Liver (tissue), 9 donors: ENCODE data around the gene CDH23. TPM values are rescaled to one million over a fixed set of nuclear protein-coding genes. Genes with fewer than 3 reads are reported as not detected.

Experiments
- DNase-seq: peaks from one replicate; pipeline ENCODE4 v3.0.0-alpha.2; 2017; ENCODE audit warnings: low spot score
- H3K27ac ChIP-seq, 2 donors: one replicate each; pipeline ENCODE4 v1.7.0; 2013; ENCODE audit warnings: inconsistent platforms in 2 of 2, low read length in 2 of 2, control low read depth in 1 of 2, low read depth in 1 of 2, mild to moderate bottlenecking in 1 of 2
- H3K27me3 ChIP-seq, 4 donors: one replicate each; pipeline versions ENCODE4 v1.6.1 to v1.7.0; 2013; ENCODE audit warnings: low read length in 3 of 4, inconsistent platforms in 1 of 4, mild to moderate bottlenecking in 1 of 4, moderate library complexity in 1 of 4; ENCODE audit not compliant: control insufficient read depth in 4 of 4, insufficient read depth in 4 of 4
- H3K36me3 ChIP-seq, 4 donors: one replicate each; pipeline versions ENCODE4 v1.6.1 to v1.7.0; 2013; ENCODE audit warnings: low read length in 3 of 4, mild to moderate bottlenecking in 3 of 4, low read depth in 1 of 4, moderate library complexity in 1 of 4; ENCODE audit not compliant: control insufficient read depth in 4 of 4, insufficient read depth in 3 of 4
- H3K4me1 ChIP-seq, 4 donors: one replicate each; pipeline versions ENCODE4 v1.6.1 to v1.7.0; 2013; ENCODE audit warnings: low read length in 3 of 4, mild to moderate bottlenecking in 3 of 4, moderate library complexity in 1 of 4; ENCODE audit not compliant: control insufficient read depth in 4 of 4, insufficient read depth in 4 of 4
- H3K4me3 ChIP-seq, 3 donors: one replicate each; pipeline versions ENCODE4 v1.6.1 to v1.7.0; 2013; ENCODE audit warnings: low read length in 3 of 3, control low read depth in 1 of 3, low read depth in 1 of 3, mild to moderate bottlenecking in 1 of 3
- H3K9ac ChIP-seq, 2 donors: one replicate each; pipeline ENCODE4 v1.7.0; 2013; ENCODE audit warnings: low read length in 2 of 2, mild to moderate bottlenecking in 2 of 2, moderate library complexity in 2 of 2, control low read depth in 1 of 2, low read depth in 1 of 2
- H3K9me3 ChIP-seq, 4 donors: one replicate each; pipeline versions ENCODE4 v1.6.1 to v1.7.0; 2013; ENCODE audit warnings: low read length in 3 of 4; ENCODE audit not compliant: control insufficient read depth in 4 of 4
- ATF3 ChIP-seq: IDR thresholded peaks from 2 replicates; pipeline ENCODE4 v1.6.1; 2016; ENCODE audit warnings: antibody characterized with exemption
- EGR1 ChIP-seq, 2 donors: IDR thresholded peaks; 2 replicates each; pipeline ENCODE4 v1.6.1; 2016 to 2018; ENCODE audit warnings: antibody characterized with exemption in 2 of 2, low read depth in 2 of 2
- FOXA1 ChIP-seq: IDR thresholded peaks from 2 replicates; pipeline ENCODE4 v1.6.1; 2016; ENCODE audit warnings: antibody characterized with exemption
- FOXA2 ChIP-seq: IDR thresholded peaks from 2 replicates; pipeline ENCODE4 v1.6.1; 2016; ENCODE audit warnings: antibody characterized with exemption
- GABPA ChIP-seq, 2 donors: IDR thresholded peaks in 1 of 2; conservative IDR thresholded peaks in 1 of 2; 2 replicates each; pipeline ENCODE4 v1.6.1; 2016; ENCODE audit warnings: antibody characterized with exemption in 2 of 2, mild to moderate bottlenecking in 1 of 2, moderate library complexity in 1 of 2
- HNF4A ChIP-seq, 2 donors: conservative IDR thresholded peaks; 2 replicates each; pipeline ENCODE4 v1.6.1; 2016; ENCODE audit warnings: antibody characterized with exemption in 2 of 2, mild to moderate bottlenecking in 2 of 2
- HNF4G ChIP-seq: IDR thresholded peaks from 2 replicates; pipeline ENCODE4 v1.6.1; 2016; ENCODE audit warnings: antibody characterized with exemption
- JUND ChIP-seq, 2 donors: IDR thresholded peaks; 2 replicates each; pipeline ENCODE4 v1.6.1; 2016; ENCODE audit warnings: antibody characterized with exemption in 2 of 2
- NR2F2 ChIP-seq: IDR thresholded peaks from 2 replicates; pipeline ENCODE4 v1.6.1; 2016; ENCODE audit warnings: antibody characterized with exemption
- RAD21 ChIP-seq, 2 donors: IDR thresholded peaks; 2 replicates each; pipeline ENCODE4 v1.6.1; 2016; ENCODE audit warnings: antibody characterized with exemption in 2 of 2, mild to moderate bottlenecking in 2 of 2
- RXRA ChIP-seq, 2 donors: IDR thresholded peaks; 2 replicates each; pipeline ENCODE4 v1.6.1; 2017 to 2018; ENCODE audit warnings: antibody characterized with exemption in 2 of 2, mild to moderate bottlenecking in 1 of 2
- SP1 ChIP-seq: IDR thresholded peaks from 2 replicates; pipeline ENCODE4 v1.6.1; 2018; ENCODE audit warnings: antibody characterized with exemption, mild to moderate bottlenecking
- TAF1 ChIP-seq: conservative IDR thresholded peaks from 2 replicates; pipeline ENCODE4 v1.6.1; 2016; ENCODE audit warnings: antibody characterized with exemption, mild to moderate bottlenecking
- YY1 ChIP-seq: IDR thresholded peaks from 2 replicates; pipeline ENCODE4 v1.6.1; 2016; ENCODE audit warnings: antibody characterized with exemption, mild to moderate bottlenecking
- WGBS: extraction: QIAGEN DNeasy Blood & Tissue Kit; methylation state at CpG from one replicate; pipeline ENCODE4 v1.1.7; 2013; 5-methylcytosine and 5-hydroxymethylcytosine counted together
- polyA plus RNA-seq, 2 donors: library from polyadenylated mRNA; stranded (reverse) in 1 of 2; unstranded in 1 of 2; fragments of 200-250 nt in 1 of 2; fragments of >200 nt in 1 of 2; fragmentation: Nextera tagmentation in 1 of 2; extraction: Ambion mirVana in 1 of 2; gene quantifications; one replicate each; pipeline versions ENCODE4 v1.2.1 to v1.2.3, GENCODE V29; 2013 to 2015
- total RNA-seq, 2 donors: library from RNA; depleted of rRNA; stranded (reverse); fragments of >200 nt; gene quantifications; one replicate each; pipeline ENCODE4 v1.2.3, GENCODE V29; 2014
- TF ChIP-seq, protein P1 (sequence below): IDR thresholded peaks from 2 replicates; pipeline ENCODE4 v1.6.1; 2016; ENCODE audit warnings: antibody characterized with exemption
- TF ChIP-seq, protein P2 (sequence below): fragments of 150-350 bp; IDR thresholded peaks from 2 replicates; pipeline ENCODE4 v1.5.1; 2017; ENCODE audit warnings: improper control_type of control experiment, low read depth, low read length; ENCODE audit not compliant: missing input control
- TF ChIP-seq, protein P3 (sequence below): IDR thresholded peaks from 2 replicates; pipeline ENCODE4 v1.6.1; 2016; ENCODE audit warnings: antibody characterized with exemption
- TF ChIP-seq, protein P4 (sequence below): IDR thresholded peaks from 2 replicates; pipeline ENCODE4 v1.6.1; 2016; ENCODE audit warnings: antibody characterized with exemption, mild to moderate bottlenecking
- donor health status: healthy.
- donor health status: healthy.
- donor health status: healthy.
- donor health status: healthy.
- donor health status: healthy.

Gene CDH23
- total and polyA plus RNA-seq, 4 donors: 1.5 to 4.7 (median 3.4) TPM

- Histone ChIP-seq H3K9ac (no peak overlapping the region), H3K9me3 (no peaks in the 10 kb centered on the region), H3K27ac (no peak overlapping the region), H3K36me3 (peaks cover 0 to 5% (median 3%) of the 10 kb centered on the region in 4 donors), H3K4me3 (no peak overlapping the region), H3K4me1 (peaks cover 2 to 19% (median 11%) of the 10 kb centered on the region in 4 donors), H3K27me3 (no peaks in the 10 kb centered on the region)
- WGBS: 94% methylated on average over 12 of the region's 12 CpGs
- TF ChIP-seq HNF4A (conservative IDR thresholded peaks at IDR 0.05) (no peak), GABPA (IDR thresholded peaks at IDR 0.05 in 1 of 2, conservative IDR thresholded peaks at IDR 0.05 in 1 of 2) (no peak), SP1 (no peak), FOXA2 (no peak), EGR1 (IDR thresholded peaks at IDR 0.05; ENCODE audit: low read depth in 2 of 2) (no peak), ATF3 (no peak), TAF1 (no peak), YY1 (no peak), RXRA (IDR thresholded peaks at IDR 0.05) (no peak), JUND (IDR thresholded peaks at IDR 0.05) (no peak), RAD21 (IDR thresholded peaks at IDR 0.05) (no peak), NR2F2 (no peak), HNF4G (no peak), FOXA1 (no peak)
- TF ChIP-seq, protein P1, sequence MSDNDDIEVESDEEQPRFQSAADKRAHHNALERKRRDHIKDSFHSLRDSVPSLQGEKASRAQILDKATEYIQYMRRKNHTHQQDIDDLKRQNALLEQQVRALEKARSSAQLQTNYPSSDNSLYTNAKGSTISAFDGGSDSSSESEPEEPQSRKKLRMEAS: no peak
- TF ChIP-seq, protein P2, sequence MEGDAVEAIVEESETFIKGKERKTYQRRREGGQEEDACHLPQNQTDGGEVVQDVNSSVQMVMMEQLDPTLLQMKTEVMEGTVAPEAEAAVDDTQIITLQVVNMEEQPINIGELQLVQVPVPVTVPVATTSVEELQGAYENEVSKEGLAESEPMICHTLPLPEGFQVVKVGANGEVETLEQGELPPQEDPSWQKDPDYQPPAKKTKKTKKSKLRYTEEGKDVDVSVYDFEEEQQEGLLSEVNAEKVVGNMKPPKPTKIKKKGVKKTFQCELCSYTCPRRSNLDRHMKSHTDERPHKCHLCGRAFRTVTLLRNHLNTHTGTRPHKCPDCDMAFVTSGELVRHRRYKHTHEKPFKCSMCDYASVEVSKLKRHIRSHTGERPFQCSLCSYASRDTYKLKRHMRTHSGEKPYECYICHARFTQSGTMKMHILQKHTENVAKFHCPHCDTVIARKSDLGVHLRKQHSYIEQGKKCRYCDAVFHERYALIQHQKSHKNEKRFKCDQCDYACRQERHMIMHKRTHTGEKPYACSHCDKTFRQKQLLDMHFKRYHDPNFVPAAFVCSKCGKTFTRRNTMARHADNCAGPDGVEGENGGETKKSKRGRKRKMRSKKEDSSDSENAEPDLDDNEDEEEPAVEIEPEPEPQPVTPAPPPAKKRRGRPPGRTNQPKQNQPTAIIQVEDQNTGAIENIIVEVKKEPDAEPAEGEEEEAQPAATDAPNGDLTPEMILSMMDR: no peak
- TF ChIP-seq, protein P3, sequence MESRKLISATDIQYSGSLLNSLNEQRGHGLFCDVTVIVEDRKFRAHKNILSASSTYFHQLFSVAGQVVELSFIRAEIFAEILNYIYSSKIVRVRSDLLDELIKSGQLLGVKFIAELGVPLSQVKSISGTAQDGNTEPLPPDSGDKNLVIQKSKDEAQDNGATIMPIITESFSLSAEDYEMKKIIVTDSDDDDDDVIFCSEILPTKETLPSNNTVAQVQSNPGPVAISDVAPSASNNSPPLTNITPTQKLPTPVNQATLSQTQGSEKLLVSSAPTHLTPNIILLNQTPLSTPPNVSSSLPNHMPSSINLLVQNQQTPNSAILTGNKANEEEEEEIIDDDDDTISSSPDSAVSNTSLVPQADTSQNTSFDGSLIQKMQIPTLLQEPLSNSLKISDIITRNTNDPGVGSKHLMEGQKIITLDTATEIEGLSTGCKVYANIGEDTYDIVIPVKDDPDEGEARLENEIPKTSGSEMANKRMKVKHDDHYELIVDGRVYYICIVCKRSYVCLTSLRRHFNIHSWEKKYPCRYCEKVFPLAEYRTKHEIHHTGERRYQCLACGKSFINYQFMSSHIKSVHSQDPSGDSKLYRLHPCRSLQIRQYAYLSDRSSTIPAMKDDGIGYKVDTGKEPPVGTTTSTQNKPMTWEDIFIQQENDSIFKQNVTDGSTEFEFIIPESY: no peak
- TF ChIP-seq, protein P4, sequence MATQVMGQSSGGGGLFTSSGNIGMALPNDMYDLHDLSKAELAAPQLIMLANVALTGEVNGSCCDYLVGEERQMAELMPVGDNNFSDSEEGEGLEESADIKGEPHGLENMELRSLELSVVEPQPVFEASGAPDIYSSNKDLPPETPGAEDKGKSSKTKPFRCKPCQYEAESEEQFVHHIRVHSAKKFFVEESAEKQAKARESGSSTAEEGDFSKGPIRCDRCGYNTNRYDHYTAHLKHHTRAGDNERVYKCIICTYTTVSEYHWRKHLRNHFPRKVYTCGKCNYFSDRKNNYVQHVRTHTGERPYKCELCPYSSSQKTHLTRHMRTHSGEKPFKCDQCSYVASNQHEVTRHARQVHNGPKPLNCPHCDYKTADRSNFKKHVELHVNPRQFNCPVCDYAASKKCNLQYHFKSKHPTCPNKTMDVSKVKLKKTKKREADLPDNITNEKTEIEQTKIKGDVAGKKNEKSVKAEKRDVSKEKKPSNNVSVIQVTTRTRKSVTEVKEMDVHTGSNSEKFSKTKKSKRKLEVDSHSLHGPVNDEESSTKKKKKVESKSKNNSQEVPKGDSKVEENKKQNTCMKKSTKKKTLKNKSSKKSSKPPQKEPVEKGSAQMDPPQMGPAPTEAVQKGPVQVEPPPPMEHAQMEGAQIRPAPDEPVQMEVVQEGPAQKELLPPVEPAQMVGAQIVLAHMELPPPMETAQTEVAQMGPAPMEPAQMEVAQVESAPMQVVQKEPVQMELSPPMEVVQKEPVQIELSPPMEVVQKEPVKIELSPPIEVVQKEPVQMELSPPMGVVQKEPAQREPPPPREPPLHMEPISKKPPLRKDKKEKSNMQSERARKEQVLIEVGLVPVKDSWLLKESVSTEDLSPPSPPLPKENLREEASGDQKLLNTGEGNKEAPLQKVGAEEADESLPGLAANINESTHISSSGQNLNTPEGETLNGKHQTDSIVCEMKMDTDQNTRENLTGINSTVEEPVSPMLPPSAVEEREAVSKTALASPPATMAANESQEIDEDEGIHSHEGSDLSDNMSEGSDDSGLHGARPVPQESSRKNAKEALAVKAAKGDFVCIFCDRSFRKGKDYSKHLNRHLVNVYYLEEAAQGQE: no peak
- DNase-seq: no peak
These were observed 40.8 kb upstream of the CDH23 start for GRCh38 chr10:71355886-71356285.
